Measurements from ENCODE around the gene ALDH6A1.

- TF ChIP-seq YY1 (IDR thresholded peaks at IDR 0.05; ENCODE audit: insufficient read depth, insufficient read length) (no peak), ZNF274 (IDR thresholded peaks at IDR 0.05; ENCODE audit: low read depth, low read length) (no peak), SUZ12 (IDR thresholded peaks at IDR 0.05; ENCODE audit: extremely low read depth, insufficient read depth, insufficient read length) (no peak)
Observed at GRCh38 chr14:74062809-74063150, 21.5 kb downstream of the ALDH6A1 start.

Measured in NT2/D1 (cell line).